ENCODE measurements around the gene LRRC8D.

DNA sequence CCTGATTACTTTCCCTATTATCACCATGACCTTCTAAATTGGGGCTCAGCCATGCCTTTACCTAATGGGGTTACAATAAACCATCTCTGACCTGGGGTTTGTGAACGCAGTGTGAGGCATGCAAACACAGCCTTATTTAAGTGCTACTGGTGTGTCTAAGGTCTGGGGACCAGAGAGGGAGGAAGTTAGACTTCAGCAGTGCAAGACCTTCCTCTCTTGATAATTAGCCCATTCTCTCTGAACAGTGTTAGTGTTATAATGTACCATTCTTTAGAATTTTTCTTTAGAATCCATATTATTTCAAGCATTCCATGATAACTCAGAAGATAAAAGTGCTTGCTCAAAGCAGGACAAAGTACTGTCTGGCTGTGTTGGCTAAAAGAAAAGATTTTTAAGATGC, 10.5 kb upstream of the LRRC8D start:
- TF ChIP-seq, protein P1, sequence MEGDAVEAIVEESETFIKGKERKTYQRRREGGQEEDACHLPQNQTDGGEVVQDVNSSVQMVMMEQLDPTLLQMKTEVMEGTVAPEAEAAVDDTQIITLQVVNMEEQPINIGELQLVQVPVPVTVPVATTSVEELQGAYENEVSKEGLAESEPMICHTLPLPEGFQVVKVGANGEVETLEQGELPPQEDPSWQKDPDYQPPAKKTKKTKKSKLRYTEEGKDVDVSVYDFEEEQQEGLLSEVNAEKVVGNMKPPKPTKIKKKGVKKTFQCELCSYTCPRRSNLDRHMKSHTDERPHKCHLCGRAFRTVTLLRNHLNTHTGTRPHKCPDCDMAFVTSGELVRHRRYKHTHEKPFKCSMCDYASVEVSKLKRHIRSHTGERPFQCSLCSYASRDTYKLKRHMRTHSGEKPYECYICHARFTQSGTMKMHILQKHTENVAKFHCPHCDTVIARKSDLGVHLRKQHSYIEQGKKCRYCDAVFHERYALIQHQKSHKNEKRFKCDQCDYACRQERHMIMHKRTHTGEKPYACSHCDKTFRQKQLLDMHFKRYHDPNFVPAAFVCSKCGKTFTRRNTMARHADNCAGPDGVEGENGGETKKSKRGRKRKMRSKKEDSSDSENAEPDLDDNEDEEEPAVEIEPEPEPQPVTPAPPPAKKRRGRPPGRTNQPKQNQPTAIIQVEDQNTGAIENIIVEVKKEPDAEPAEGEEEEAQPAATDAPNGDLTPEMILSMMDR (IDR thresholded peaks at IDR 0.05), result no peak
- no peak for TF ChIP-seq POLR2A (IDR thresholded peaks at IDR 0.05)
